Vagina (tissue), 2 donors: ENCODE data around the gene PIGV.

Experiments used
- POLR2AphosphoS5 ChIP-seq, 2 donors: sonication (generic); formaldehyde crosslinking; IDR thresholded peaks; one replicate each; pipeline ENCODE4 v1.9.0; 2017; ENCODE audit warnings: antibody characterized with exemption in 2 of 2, mild to moderate bottlenecking in 2 of 2, low read depth in 1 of 2; ENCODE audit not compliant: insufficient read depth in 1 of 2
- TF ChIP-seq, protein P1 (sequence below), 3 experiments: fragments of 450-650 bp in 2 of 3; fragments of 200-600 bp in 1 of 3; sonication (generic) in 1 of 3; IDR thresholded peaks; one replicate each; pipeline ENCODE4 v1.5.1; 2017 to 2019; ENCODE audit warnings: antibody characterized with exemption in 3 of 3, mild to moderate bottlenecking in 2 of 3, moderate library complexity in 2 of 3

DNA sequence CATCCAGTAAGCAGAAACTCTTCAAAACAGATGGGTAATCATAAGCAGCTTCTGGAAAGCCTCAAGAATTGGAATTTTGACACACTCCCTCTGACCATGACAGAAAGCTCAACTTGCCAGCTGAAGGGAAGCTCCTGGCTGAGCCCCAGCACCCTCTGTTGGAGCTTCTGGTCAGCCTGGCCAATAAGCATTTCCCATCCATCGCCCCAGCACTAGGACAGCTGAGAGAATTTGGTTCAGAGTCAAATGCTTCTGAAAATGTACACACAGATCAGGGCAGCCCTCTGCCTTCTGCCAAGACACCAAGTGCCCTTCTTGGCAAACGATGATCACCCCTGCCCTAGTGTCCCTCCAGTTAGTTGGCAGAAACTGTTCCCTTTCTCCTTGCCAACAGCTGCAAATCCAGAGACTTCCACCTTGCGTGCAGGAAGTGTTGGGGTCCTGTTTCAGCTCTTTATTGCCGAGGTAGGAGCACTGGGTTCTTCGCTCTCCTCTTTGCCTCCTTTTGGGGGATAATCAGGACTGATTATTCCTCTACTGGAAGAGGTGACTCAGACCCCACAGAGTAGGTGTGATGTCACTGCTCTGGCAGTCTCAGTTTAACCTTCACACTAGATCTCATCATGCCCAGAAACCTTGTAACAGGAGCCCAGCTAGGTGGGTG is 11.9 kb downstream of the PIGV start:
- TF ChIP-seq, protein P1, sequence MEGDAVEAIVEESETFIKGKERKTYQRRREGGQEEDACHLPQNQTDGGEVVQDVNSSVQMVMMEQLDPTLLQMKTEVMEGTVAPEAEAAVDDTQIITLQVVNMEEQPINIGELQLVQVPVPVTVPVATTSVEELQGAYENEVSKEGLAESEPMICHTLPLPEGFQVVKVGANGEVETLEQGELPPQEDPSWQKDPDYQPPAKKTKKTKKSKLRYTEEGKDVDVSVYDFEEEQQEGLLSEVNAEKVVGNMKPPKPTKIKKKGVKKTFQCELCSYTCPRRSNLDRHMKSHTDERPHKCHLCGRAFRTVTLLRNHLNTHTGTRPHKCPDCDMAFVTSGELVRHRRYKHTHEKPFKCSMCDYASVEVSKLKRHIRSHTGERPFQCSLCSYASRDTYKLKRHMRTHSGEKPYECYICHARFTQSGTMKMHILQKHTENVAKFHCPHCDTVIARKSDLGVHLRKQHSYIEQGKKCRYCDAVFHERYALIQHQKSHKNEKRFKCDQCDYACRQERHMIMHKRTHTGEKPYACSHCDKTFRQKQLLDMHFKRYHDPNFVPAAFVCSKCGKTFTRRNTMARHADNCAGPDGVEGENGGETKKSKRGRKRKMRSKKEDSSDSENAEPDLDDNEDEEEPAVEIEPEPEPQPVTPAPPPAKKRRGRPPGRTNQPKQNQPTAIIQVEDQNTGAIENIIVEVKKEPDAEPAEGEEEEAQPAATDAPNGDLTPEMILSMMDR (IDR thresholded peaks at IDR 0.05): no peak
- TF ChIP-seq POLR2AphosphoS5 (IDR thresholded peaks at IDR 0.05; ENCODE audit: insufficient read depth in 1 of 2, low read depth in 1 of 2): no peak
